ENCODE results near the gene DNAJC6.
A peak's percentile ranks its signal among the peaks of the same experiment; 100 is the strongest.

The DNAJC6 gene

GRCh38 chr1:65419681-65420589, 110.6 kb downstream of the DNAJC6 start:
- peak; percentile 84 for DNase-seq (ENCODE audit: low read depth)
- H3K4me3 ChIP-seq (ENCODE audit: low read depth, low read length), result peak overlapping the region; percentile 90
- no peak for TF ChIP-seq CTCF (IDR thresholded peaks at IDR 0.05; ENCODE audit: control insufficient read depth, extremely low read depth, insufficient read depth)

GRCh38 chr1:65420590-65421350, 111.4 kb downstream of the DNAJC6 start, which contains the start of the genes LEPR and LEPROT:
TSS of gene LEPR (plus strand) at chr1:65420668. CDS start at chr1:65565566, 144,898 bp downstream.
TSS of gene LEPROT (plus strand) at chr1:65420668. CDS start at chr1:65420725, 57 bp downstream.
- TF ChIP-seq CTCF (IDR thresholded peaks at IDR 0.05; ENCODE audit: control insufficient read depth, extremely low read depth, insufficient read depth), result no peak
- DNase-seq (ENCODE audit: low read depth), result no peak
- peak within 1 kb of the TSS; percentile 90 for H3K4me3 ChIP-seq (ENCODE audit: low read depth, low read length)

DNA sequence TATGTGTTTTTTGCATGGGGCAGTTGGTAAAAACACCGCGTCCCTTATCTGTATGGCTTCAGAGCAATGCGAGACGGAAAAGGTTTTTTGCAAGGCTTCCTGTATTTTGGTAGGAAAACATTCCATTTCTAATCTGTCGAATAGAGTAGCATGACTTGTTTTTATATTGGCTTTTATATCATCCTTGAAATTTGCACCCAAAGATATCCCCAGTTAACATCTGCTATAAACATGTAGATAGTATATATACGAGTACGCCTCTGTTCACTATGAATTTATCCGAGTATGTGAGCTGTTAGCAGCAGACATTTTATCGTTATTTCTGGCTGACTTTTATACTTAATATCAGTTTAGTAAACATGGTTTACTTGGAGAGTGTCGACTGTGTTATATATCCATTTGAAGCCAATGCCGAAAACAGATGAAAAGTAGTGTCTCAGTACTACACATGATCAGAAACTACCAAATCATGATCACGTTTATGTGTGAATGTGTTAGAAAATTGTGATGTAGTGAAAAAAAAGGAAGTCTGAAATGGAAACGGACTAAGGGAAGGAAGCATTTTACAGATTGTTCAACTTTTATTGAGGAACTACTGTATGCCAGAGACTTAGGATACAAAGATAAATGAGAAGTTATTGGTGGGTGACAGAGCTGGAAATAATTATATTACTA, 112.1 kb downstream of the DNAJC6 start:
- no peak for DNase-seq (ENCODE audit: low read depth)

GRCh38 chr1:65422241-65423203, 113.2 kb downstream of the DNAJC6 start:
- H3K4me3 ChIP-seq (ENCODE audit: low read depth, low read length), result no peak overlapping the region
- no peak for TF ChIP-seq CTCF (IDR thresholded peaks at IDR 0.05; ENCODE audit: control insufficient read depth, extremely low read depth, insufficient read depth)
- no peak for DNase-seq (ENCODE audit: low read depth)

More for the DNA sequence above, 112.1 kb downstream of the DNAJC6 start:
- H3K4me3 ChIP-seq (ENCODE audit: low read depth, low read length), result peak overlapping the region; percentile 90
- TF ChIP-seq CTCF (IDR thresholded peaks at IDR 0.05; ENCODE audit: control insufficient read depth, extremely low read depth, insufficient read depth), result no peak

DNA sequence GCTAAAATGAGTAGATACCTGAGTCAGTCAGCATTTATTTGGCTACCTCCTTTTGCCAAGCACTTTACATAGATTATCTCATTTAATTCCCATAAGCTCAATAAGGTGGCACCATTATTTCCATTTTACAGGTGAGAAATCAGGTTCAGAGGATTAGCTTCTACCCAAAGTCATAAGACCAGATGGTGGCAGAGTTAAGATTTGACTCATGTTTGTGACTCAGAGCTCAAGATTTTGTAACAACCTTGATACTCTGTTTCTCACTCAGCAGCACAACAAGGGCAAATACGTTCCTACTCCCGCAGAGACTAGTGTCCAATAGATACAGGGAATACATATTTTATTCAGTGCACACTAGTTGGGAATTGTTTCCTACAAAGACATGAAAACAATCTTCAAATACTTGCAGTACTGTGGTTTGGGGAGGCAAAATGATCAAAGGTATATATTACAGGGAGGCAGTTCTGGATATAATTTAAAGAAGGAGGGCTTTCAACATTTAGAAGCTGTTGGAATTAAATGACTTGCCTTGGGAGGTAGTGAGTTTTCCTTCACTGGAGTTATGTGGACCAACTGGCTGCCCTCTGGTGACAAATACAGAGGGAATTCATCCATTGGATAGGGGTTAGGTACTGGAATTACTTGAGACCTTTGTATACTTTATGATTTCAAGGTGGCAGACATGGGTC, 114.7 kb downstream of the DNAJC6 start:
- DNase-seq (ENCODE audit: low read depth), result no peak
- no peak overlapping the region for H3K4me3 ChIP-seq (ENCODE audit: low read depth, low read length)
- no peak for TF ChIP-seq CTCF (IDR thresholded peaks at IDR 0.05; ENCODE audit: control insufficient read depth, extremely low read depth, insufficient read depth)

All from LNCaP clone FGC (cell line).